Esophagus muscularis mucosa (tissue), 4 donors: Measurements from ENCODE around the gene JARID2. TPM values are rescaled to one million over a fixed set of nuclear protein-coding genes. Genes with fewer than 3 reads are reported as not detected.

Experiments
- DNase-seq: peaks from one replicate; pipeline ENCODE4 v3.0.0-alpha.2; 2017; ENCODE audit errors: extremely low spot score
- H3K27ac ChIP-seq, 4 donors: fragments of 200-600 bp; sonication (generic); replicated peaks in 1 of 4; 1 replicate in 3 of 4; 2 replicates in 1 of 4; pipeline ENCODE4 v1.5.1; 2016 to 2019; ENCODE audit warnings: mild to moderate bottlenecking in 1 of 4
- H3K27me3 ChIP-seq, 4 donors: fragments of 200-600 bp; sonication (generic); one replicate each; pipeline versions ENCODE4 v1.5.1 to v1.6.0; 2016 to 2019
- H3K36me3 ChIP-seq, 4 donors: fragments of 200-600 bp; sonication (generic); one replicate each; pipeline ENCODE4 v1.5.1; 2016 to 2019
- H3K4me1 ChIP-seq, 4 donors: fragments of 200-600 bp; sonication (generic); one replicate each; pipeline ENCODE4 v1.5.1; 2016 to 2019
- H3K4me3 ChIP-seq, 4 donors: fragments of 200-600 bp; sonication (generic); 1 replicate in 2 of 4; 2 replicates in 2 of 4; pipeline ENCODE4 v1.5.1; 2016 to 2019; ENCODE audit warnings: mild to moderate bottlenecking in 4 of 4, moderate library complexity in 1 of 4
- H3K9me3 ChIP-seq, 4 donors: fragments of 200-600 bp; sonication (generic); 1 replicate in 3 of 4; 2 replicates in 1 of 4; pipeline ENCODE4 v1.5.1; 2016 to 2019
- EP300 ChIP-seq: sonication (generic); formaldehyde crosslinking; IDR thresholded peaks from one replicate; pipeline ENCODE4 v1.6.1; 2017; ENCODE audit warnings: antibody characterized with exemption
- POLR2A ChIP-seq: fragments of 450-650 bp; IDR thresholded peaks from one replicate; pipeline ENCODE4 v1.6.1; 2017; ENCODE audit warnings: antibody characterized with exemption, moderate library complexity, mild to moderate bottlenecking, low read depth
- POLR2AphosphoS5 ChIP-seq, 2 donors: sonication (generic); formaldehyde crosslinking; IDR thresholded peaks; one replicate each; pipeline ENCODE4 v1.6.1; 2017; ENCODE audit warnings: antibody characterized with exemption in 2 of 2
- WGBS: methylation state at CpG from one replicate; pipeline ENCODE4 v1.1.5; 2018; 5-methylcytosine and 5-hydroxymethylcytosine counted together
- intact Hi-C: fragments of 100-400 bp; cut with DNase I; formaldehyde crosslinking; loops from one replicate; pipeline ENCODE4 v1.15.1; 2023
- total RNA-seq, 4 donors: library from RNA; depleted of rRNA; stranded (reverse); fragments of >200 nt; gene quantifications; one replicate each; pipeline versions ENCODE4 v1.1.0 to v1.2.1, GENCODE V29; 2016
- TF ChIP-seq, protein P1 (sequence below), 3 experiments: fragments of 200-600 bp in 2 of 3; fragments of 450-650 bp in 1 of 3; sonication (generic) in 2 of 3; IDR thresholded peaks; one replicate each; pipeline ENCODE4 v1.5.1; 2017 to 2019; ENCODE audit warnings: antibody characterized with exemption in 3 of 3, mild to moderate bottlenecking in 2 of 3, moderate library complexity in 1 of 3

JARID2 gene
- total RNA-seq, 4 donors from 2014 or later: 5.8 to 10.4 (median 8.1) TPM

DNA sequence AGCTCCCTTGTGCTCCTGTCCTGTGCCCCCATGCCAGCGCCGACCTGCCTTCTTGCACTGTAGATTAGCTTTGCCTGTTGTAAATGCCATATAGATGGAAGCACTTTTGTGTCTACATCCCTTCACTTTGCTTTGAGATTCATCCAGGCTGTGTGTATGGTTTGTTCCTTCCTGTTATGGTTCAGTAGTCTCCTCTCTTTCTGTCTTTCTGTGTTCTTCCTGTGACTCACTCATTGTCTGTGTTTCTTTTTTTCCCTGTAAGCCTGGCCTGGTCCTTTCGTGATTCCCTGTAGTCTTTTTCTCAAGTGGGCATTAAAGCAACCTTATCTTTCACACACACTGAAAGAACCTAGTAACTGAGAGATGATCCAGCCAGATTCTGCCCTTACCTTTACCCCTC is 66.6 kb downstream of the JARID2 start:
- intact Hi-C loops: no loop called here
- Histone ChIP-seq H3K27ac (no peak overlapping the region), H3K9me3 (no peaks in the 10 kb centered on the region), H3K36me3 (no peaks in the 10 kb centered on the region), H3K4me3 (no peak overlapping the region), H3K4me1 (peaks cover 40 to 61% (median 55%) of the 10 kb centered on the region in 4 donors), H3K27me3 (no peaks in the 10 kb centered on the region)
- 77% methylated on average over 3 of the region's 3 CpGs for WGBS
- no peak for DNase-seq
- TF ChIP-seq POLR2AphosphoS5 (IDR thresholded peaks at IDR 0.05): no peak
- no peak for TF ChIP-seq POLR2A
- TF ChIP-seq, protein P1, sequence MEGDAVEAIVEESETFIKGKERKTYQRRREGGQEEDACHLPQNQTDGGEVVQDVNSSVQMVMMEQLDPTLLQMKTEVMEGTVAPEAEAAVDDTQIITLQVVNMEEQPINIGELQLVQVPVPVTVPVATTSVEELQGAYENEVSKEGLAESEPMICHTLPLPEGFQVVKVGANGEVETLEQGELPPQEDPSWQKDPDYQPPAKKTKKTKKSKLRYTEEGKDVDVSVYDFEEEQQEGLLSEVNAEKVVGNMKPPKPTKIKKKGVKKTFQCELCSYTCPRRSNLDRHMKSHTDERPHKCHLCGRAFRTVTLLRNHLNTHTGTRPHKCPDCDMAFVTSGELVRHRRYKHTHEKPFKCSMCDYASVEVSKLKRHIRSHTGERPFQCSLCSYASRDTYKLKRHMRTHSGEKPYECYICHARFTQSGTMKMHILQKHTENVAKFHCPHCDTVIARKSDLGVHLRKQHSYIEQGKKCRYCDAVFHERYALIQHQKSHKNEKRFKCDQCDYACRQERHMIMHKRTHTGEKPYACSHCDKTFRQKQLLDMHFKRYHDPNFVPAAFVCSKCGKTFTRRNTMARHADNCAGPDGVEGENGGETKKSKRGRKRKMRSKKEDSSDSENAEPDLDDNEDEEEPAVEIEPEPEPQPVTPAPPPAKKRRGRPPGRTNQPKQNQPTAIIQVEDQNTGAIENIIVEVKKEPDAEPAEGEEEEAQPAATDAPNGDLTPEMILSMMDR (IDR thresholded peaks at IDR 0.05): no peak
- TF ChIP-seq EP300: no peak

DNA sequence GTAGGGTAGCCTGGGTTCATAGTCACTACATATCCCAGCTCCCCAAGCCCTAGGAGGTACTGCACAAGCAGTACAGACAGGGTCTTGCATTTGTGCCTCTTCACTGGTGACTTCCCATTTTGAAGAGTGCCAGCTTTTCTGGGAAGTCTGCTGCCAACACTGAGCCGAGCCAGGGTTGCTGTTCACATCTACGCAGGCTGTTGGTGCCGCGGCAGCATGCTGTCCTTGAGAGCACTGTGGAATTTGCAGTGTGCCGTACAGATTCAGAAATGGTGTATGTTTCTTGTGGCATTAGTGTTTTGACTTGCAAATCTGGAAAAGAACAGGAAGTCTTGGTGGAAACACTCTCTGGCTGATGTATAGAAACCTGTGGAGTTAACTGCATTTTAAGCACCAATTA is 67.5 kb downstream of the JARID2 start:
- TF ChIP-seq POLR2AphosphoS5 (IDR thresholded peaks at IDR 0.05): peak in 1 of 2 donors; percentile 12
- TF ChIP-seq, protein P1 (IDR thresholded peaks at IDR 0.05): no peak
- H3K27me3 ChIP-seq: no peaks in the 10 kb centered on the region
- no peak overlapping the region for H3K27ac ChIP-seq
- WGBS: 38% methylated on average over 5 of the region's 5 CpGs
- no peaks in the 10 kb centered on the region for H3K36me3 ChIP-seq
- no peak for DNase-seq
- no peak overlapping the region for H3K4me3 ChIP-seq
- H3K9me3 ChIP-seq: no peaks in the 10 kb centered on the region
- intact Hi-C loops: no loop called here
- peaks cover 43 to 62% (median 56%) of the 10 kb centered on the region in 4 donors for H3K4me1 ChIP-seq

DNA sequence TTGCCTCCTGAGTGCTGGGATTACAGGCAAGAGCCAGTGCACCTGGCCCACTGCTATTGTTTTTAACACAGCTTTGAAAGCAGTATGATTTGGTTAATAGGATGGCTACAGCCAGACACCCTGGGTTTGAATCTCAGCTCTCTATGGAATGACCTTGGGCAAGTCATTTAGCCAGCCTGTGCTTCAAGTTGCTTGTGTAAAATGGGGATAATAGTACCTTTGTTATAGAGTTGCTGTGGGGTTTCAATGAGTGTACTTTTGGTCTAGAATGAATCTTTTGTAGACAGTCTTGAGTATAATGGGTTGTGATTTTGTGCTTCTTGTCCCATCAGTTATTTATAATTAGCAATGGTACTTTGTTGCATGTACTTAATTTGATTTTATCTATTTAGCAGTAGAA is 70.9 kb downstream of the JARID2 start:
- intact Hi-C loops: no loop called here
- Histone ChIP-seq H3K36me3 (no peaks in the 10 kb centered on the region), H3K27me3 (no peaks in the 10 kb centered on the region)

DNA sequence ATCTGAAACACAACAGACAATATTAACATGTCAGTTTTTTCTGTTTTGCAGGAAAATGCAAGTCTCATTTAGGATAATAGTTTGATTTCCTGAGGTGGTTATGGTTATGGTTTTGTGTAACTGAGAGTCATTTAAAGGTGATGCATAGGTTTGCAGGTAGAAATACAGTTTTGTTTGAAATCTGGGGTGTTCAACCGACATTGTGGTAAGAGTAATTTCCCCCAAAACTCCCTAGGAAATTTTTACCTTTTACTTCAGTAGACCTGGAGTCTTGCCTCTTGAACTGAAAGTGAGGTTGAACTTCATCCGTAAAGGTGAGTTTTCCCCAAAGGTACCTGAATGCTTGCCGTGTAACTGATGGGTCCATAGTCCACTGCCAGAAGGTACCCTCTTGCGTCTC is 71.4 kb downstream of the JARID2 start:
- no peaks in the 10 kb centered on the region for H3K27me3 ChIP-seq
- peaks cover 37 to 49% (median 39%) of the 10 kb centered on the region in 4 donors for H3K4me1 ChIP-seq
- no peak overlapping the region for H3K27ac ChIP-seq
- intact Hi-C loops: no loop called here
- TF ChIP-seq POLR2AphosphoS5 (IDR thresholded peaks at IDR 0.05) (no peak), EP300 (no peak), POLR2A (no peak)
- TF ChIP-seq, protein P1 (IDR thresholded peaks at IDR 0.05): no peak
- 100% methylated on average over 4 of the region's 4 CpGs for WGBS
- H3K9me3 ChIP-seq: no peaks in the 10 kb centered on the region
- H3K4me3 ChIP-seq: no peak overlapping the region
- H3K36me3 ChIP-seq: no peaks in the 10 kb centered on the region
- no peak for DNase-seq

More for the DNA sequence above, 70.9 kb downstream of the JARID2 start:
- Histone ChIP-seq H3K27ac (no peak overlapping the region), H3K4me3 (no peak overlapping the region), H3K9me3 (no peaks in the 10 kb centered on the region), H3K4me1 (peaks cover 38 to 49% (median 41%) of the 10 kb centered on the region in 4 donors)
- DNase-seq: no peak
- TF ChIP-seq EP300 (no peak), POLR2A (no peak), POLR2AphosphoS5 (IDR thresholded peaks at IDR 0.05) (no peak)
- TF ChIP-seq, protein P1 (IDR thresholded peaks at IDR 0.05): no peak
